Lower lobe of right lung (tissue), 2 donors: ENCODE results near the gene TMEM238. TPM values are rescaled to one million over a fixed set of nuclear protein-coding genes. Genes with fewer than 3 reads are reported as not detected.
A peak's percentile ranks its signal among the peaks of the same experiment; 100 is the strongest.

Source experiments
- ATAC-seq, 2 donors: fragments of 200-7000 bp; cut with Tn5 transposase; one replicate each; pipeline ENCODE4 v1.9.1; 2020 to 2022; ENCODE audit warnings: mild to moderate bottlenecking in 2 of 2, moderate library complexity in 2 of 2
- DNase-seq: peaks from one replicate; pipeline ENCODE4 v3.0.0-alpha.2; 2020
- H3K27ac ChIP-seq: fragments of 200-600 bp; one replicate; pipeline ENCODE4 v1.8.0; 2022
- H3K27me3 ChIP-seq: fragments of 200-600 bp; one replicate; pipeline ENCODE4 v1.8.0; 2022; ENCODE audit warnings: low read depth
- H3K36me3 ChIP-seq: fragments of 200-600 bp; one replicate; pipeline ENCODE4 v1.8.0; 2022; ENCODE audit warnings: mild to moderate bottlenecking
- H3K4me1 ChIP-seq: fragments of 200-600 bp; one replicate; pipeline ENCODE4 v1.8.0; 2022
- H3K4me3 ChIP-seq: fragments of 200-600 bp; one replicate; pipeline ENCODE4 v1.8.0; 2022; ENCODE audit warnings: mild to moderate bottlenecking
- H3K9me3 ChIP-seq: fragments of 200-600 bp; one replicate; pipeline ENCODE4 v1.8.0; 2022
- CTCF ChIP-seq: fragments of 200-600 bp; IDR thresholded peaks from one replicate; pipeline ENCODE4 v1.8.0; 2022; ENCODE audit warnings: antibody characterized with exemption, mild to moderate bottlenecking
- intact Hi-C: fragments of 100-400 bp; cut with DNase I; formaldehyde crosslinking; loops from one replicate; pipeline ENCODE4 v1.11.0; 2022
- total RNA-seq: library from RNA; stranded (reverse); fragmentation: NEBNext Ultra II Directional; extraction: Animal tissue kit (Norgen Biotek cat#: 25700); gene quantifications from one replicate; pipeline ENCODE4 v1.2.1, GENCODE V29; 2021
- donor health status: DM: no; HTN: yes; CAD: no; lungs with severe emphysema.

TMEM238 gene
- total RNA-seq, 1 donor from 2014 or later, result 16.4 TPM

GRCh38 chr19:55379174-55379573, 4.9 kb downstream of the TMEM238 start:
- peaks cover 22% of the 10 kb centered on the region for H3K27me3 ChIP-seq

DNA sequence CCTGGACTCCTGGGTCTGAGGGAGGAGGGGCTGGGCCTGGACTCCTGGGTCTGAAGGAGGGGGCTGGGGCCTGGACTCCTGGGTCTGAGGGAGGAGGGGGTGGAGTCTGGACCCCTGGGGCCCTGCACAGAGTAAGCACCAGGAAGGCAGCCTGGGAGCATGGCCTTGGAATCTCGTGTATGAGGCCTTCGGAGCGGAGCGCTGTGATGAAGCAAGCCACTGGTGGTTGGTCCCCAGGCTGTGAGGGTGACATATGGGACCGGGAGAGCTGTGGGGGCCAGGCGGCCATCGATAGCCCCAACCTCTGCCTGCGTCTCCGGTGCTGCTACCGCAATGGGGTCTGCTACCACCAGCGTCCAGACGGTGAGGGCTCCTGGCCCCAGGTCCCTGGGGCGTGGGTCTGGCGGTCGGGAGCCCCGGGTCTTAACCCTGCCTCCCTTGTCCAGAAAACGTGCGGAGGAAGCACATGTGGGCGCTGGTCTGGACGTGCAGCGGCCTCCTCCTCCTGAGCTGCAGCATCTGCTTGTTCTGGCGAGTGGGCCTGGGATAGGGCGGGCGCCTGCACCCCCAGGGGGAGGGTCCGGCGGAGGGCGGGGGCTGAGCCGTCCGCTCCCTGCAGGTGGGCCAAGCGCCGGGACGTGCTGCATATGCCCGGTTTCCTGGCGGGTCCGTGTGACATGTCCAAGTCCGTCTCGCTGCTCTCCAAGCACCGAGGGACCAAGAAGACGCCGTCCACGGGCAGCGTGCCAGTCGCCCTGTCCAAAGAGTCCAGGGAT, 6.5 kb downstream of the TMEM238 start:
- TF ChIP-seq CTCF, result no peak
- intact Hi-C loops, result no loop called here
- H3K27me3 ChIP-seq, result peaks cover 26% of the 10 kb centered on the region

More at GRCh38 chr19:55379174-55379573, 4.9 kb downstream of the TMEM238 start:
- no peak for TF ChIP-seq CTCF
- Histone ChIP-seq H3K4me3 (no peak overlapping the region), H3K36me3 (no peaks in the 10 kb centered on the region), H3K27ac (no peak overlapping the region), H3K4me1 (peaks cover 12% of the 10 kb centered on the region), H3K9me3 (no peaks in the 10 kb centered on the region)
- DNase-seq (no peak), ATAC-seq (no peak)
- intact Hi-C loops, result no loop called here

DNA sequence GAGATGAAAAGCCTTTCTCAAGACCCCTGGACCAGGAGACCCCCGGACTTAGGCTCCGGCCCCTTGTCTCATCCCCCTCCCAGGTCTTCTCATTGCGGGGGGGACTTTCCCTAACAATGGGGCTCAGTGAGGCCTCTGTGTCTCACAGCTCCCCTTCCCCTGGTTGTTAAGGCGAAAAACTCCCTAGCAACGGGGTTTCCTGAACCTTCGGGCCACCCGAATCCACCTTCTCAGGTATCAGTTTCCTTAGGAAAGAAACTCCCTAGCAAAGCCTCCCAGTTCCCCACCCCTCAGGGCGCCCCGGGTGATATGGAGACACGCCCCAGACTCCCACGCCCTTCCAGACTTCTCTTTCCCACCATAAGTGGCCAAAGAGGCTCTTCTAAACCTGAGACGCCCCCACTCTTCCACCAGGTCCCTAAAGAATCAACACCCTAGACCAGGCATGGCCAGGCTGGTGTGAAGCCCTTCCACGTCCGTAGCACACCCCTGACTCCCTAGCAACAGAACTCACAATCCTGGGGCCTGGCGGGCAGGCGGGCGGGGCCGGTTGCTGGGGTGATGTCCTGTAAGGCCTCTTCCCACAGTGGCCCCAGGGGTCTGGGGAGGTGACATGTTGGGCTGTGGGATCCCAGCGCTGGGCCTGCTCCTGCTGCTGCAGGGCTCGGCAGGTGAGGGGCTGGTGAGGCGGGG, 7.7 kb downstream of the TMEM238 start, which contains the start of gene TMEM190:
TSS of gene TMEM190 (plus strand) at position 586 of the 693 bp plus-strand sequence. CDS start at position 614, 28 bp downstream.
- Histone ChIP-seq H3K36me3 (no peaks in the 10 kb centered on the region), H3K9me3 (no peaks in the 10 kb centered on the region), H3K4me1 (peaks cover 7% of the 10 kb centered on the region), H3K27ac (no peak within 1 kb of the TSS), H3K27me3 (peaks cover 36% of the 10 kb centered on the region), H3K4me3 (no peak within 1 kb of the TSS)
- no peak for DNase-seq
- TF ChIP-seq CTCF, result no peak
- intact Hi-C loops, result no loop called here
- no peak for ATAC-seq

More for the DNA sequence above, 6.5 kb downstream of the TMEM238 start:
- Histone ChIP-seq H3K27ac (no peak overlapping the region), H3K9me3 (no peaks in the 10 kb centered on the region), H3K4me1 (peaks cover 7% of the 10 kb centered on the region), H3K36me3 (no peaks in the 10 kb centered on the region), H3K4me3 (no peak overlapping the region)
- DNase-seq (no peak), ATAC-seq (no peak)

DNA sequence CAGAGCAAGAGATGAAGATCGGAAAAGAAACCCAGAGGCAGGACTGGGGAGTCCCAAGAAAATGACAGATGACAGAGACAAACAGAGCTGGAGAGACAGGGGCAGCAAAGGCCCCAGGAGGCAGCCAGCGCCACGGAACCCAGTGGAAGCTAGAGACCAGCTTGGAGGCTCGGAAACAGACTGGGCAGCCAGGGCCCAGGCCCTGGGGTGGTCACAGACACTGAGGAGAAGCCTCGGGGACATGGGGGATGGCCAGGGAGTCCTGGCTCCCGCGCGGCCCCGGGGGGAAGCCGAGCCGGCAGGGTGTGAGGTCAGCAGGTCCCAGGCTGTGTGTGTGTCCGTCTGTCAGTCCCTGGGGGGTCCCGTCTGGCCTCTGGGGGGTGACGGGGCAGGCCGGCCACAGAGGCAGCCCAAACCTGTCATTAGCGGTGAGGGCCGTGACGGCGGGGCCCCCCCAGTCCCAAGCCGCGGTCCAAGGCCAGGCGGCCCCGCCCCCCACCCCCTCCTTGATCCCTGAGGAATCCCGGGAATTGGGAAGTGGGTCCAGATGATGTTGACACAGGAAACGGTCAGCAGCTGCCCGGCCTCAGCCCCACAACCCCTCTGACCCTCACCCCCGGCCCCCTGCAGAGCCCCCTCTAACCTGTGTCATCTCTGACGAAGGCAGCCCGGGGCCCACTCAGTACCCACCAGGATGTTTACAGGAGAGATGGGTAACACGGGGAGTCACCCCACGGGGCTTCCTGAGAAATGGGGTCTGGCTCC, 9.9 kb downstream of the TMEM238 start:
- Histone ChIP-seq H3K27me3 (peaks cover 56% of the 10 kb centered on the region), H3K27ac (no peak overlapping the region), H3K9me3 (no peaks in the 10 kb centered on the region), H3K36me3 (no peaks in the 10 kb centered on the region), H3K4me3 (no peak overlapping the region), H3K4me1 (peaks cover 7% of the 10 kb centered on the region)
- no peak for DNase-seq
- intact Hi-C loops, result no loop called here
- no peak for TF ChIP-seq CTCF
- peak in 1 of 2 donors; percentile 12 for ATAC-seq

DNA sequence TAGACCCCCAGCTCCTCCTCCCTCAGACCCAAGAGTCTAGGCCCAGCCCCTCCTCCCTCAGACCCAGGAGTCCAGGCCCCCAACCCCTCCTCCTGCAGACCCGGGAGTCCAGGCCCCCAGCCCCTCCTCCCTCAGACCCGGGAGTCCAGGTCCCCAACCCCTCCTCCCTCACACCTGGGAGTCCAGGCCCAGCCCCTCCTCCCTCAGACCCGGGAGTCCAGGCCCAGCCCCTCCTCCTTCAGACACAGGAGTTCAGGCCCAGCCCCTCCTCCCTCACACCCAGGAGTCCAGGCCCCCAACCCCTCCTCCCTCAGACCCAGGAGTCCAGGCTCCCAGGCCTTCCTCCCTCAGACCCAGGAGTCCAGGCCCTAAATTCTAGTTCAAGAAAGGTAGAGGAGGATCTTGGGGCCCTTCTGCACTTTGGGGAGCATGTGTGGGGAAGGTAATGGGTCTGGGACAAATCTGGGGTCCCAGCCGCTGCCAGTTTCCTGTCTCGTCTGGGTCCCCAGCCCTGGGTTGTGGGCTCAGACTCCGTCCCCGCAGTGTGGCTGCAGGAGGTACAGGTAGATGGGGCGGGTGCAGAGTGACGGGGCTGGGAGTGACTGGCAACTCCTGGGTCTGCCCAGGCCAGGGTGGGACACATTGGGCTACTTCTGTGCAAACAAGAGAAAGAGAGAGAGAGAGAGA, 10.6 kb downstream of the TMEM238 start:
- no peaks in the 10 kb centered on the region for H3K36me3 ChIP-seq
- no peak overlapping the region for H3K27ac ChIP-seq
- H3K4me3 ChIP-seq, result no peak overlapping the region
- intact Hi-C loops, result no loop called here
- peaks cover 63% of the 10 kb centered on the region for H3K27me3 ChIP-seq
- no peaks in the 10 kb centered on the region for H3K9me3 ChIP-seq
- DNase-seq (no peak), ATAC-seq (no peak)
- H3K4me1 ChIP-seq, result peaks cover 7% of the 10 kb centered on the region
- TF ChIP-seq CTCF, result no peak
